H9 (cell line): ENCODE data around the gene SH3BP1. TPM values are rescaled to one million over a fixed set of nuclear protein-coding genes. Genes with fewer than 3 reads are reported as not detected.

Experiments
- DNase-seq: peaks from one replicate; pipeline ENCODE4 v3.0.0-alpha.2; 2017
- H2AFZ ChIP-seq: one replicate; pipeline ENCODE4 v1.6.1; 2013; ENCODE audit warnings: mild to moderate bottlenecking, low read length, control low read depth, moderate library complexity
- H2AK5ac ChIP-seq: 2 replicates; pipeline ENCODE4 v1.6.1; 2013; ENCODE audit warnings: low read length, control low read depth, mixed read lengths; ENCODE audit not compliant: insufficient read length
- H2BK120ac ChIP-seq: one replicate; pipeline ENCODE4 v1.6.1; 2013; ENCODE audit warnings: low read depth, mild to moderate bottlenecking, low read length, control low read depth, inconsistent platforms; ENCODE audit not compliant: poor library complexity, severe bottlenecking
- H2BK12ac ChIP-seq: 2 replicates; pipeline ENCODE4 v1.6.1; 2013; ENCODE audit warnings: low read length, control low read depth, mixed read lengths, low read depth; ENCODE audit not compliant: insufficient read length
- H2BK15ac ChIP-seq: 2 replicates; pipeline ENCODE4 v1.6.1; 2013; ENCODE audit warnings: low read depth, low read length, control low read depth
- H2BK20ac ChIP-seq: one replicate; pipeline ENCODE4 v1.6.1; 2013; ENCODE audit warnings: low read depth, mild to moderate bottlenecking, low read length, control low read depth, inconsistent platforms; ENCODE audit not compliant: poor library complexity, severe bottlenecking
- H2BK5ac ChIP-seq: 2 replicates; pipeline ENCODE4 v1.6.1; 2013; ENCODE audit warnings: low read length, control low read depth, mixed read lengths; ENCODE audit not compliant: insufficient read length
- H3K14ac ChIP-seq: 2 replicates; pipeline ENCODE4 v1.6.1; 2013; ENCODE audit warnings: low read length, control low read depth; ENCODE audit not compliant: insufficient read depth
- H3K18ac ChIP-seq: 2 replicates; pipeline ENCODE4 v1.6.1; 2013; ENCODE audit warnings: low read depth, mild to moderate bottlenecking, mixed read lengths, low read length, control low read depth; ENCODE audit not compliant: insufficient read length
- H3K23ac ChIP-seq: 2 replicates; pipeline ENCODE4 v1.6.1; 2013; ENCODE audit warnings: low read length, control low read depth, mixed read lengths, low read depth; ENCODE audit not compliant: insufficient read length
- H3K23me2 ChIP-seq: 2 replicates; pipeline ENCODE4 v1.6.1; 2013; ENCODE audit warnings: low read depth, mild to moderate bottlenecking, mixed read lengths, low read length, control low read depth; ENCODE audit not compliant: insufficient read length, poor library complexity, severe bottlenecking
- H3K27ac ChIP-seq: 2 replicates; pipeline ENCODE4 v1.5.1; 2013; ENCODE audit warnings: low read length, control low read depth, mixed read lengths, low read depth; ENCODE audit not compliant: insufficient read length
- H3K27me3 ChIP-seq: 2 replicates; pipeline ENCODE4 v1.6.1; 2013; ENCODE audit warnings: low read length, control low read depth, inconsistent platforms; ENCODE audit not compliant: insufficient read depth
- H3K4ac ChIP-seq: 2 replicates; pipeline ENCODE4 v1.6.1; 2013; ENCODE audit warnings: low read depth, mild to moderate bottlenecking, control low read depth, inconsistent platforms, low read length, moderate library complexity
- H3K4me1 ChIP-seq: 2 replicates; pipeline ENCODE4 v1.6.1; 2013; ENCODE audit warnings: low read length, control low read depth, inconsistent platforms; ENCODE audit not compliant: insufficient read depth
- H3K4me2 ChIP-seq: 2 replicates; pipeline ENCODE4 v1.6.1; 2013; ENCODE audit warnings: low read length, control low read depth, mixed read lengths; ENCODE audit not compliant: insufficient read length, insufficient read depth
- H3K56ac ChIP-seq: 2 replicates; pipeline ENCODE4 v1.6.1; 2013; ENCODE audit warnings: low read depth, mild to moderate bottlenecking, mixed read lengths, low read length, control low read depth; ENCODE audit not compliant: insufficient read length
- H3K79me1 ChIP-seq: 2 replicates; pipeline ENCODE4 v1.6.1; 2013; ENCODE audit warnings: low read depth, mild to moderate bottlenecking, moderate library complexity, low read length, control low read depth, inconsistent platforms; ENCODE audit not compliant: insufficient read depth, poor library complexity, severe bottlenecking
- H3K79me2 ChIP-seq: 2 replicates; pipeline ENCODE4 v1.6.1; 2013; ENCODE audit warnings: low read length, control low read depth, inconsistent platforms; ENCODE audit not compliant: insufficient read depth
- H3K9ac ChIP-seq: 2 replicates; pipeline ENCODE4 v1.6.1; 2013; ENCODE audit warnings: low read length, control low read depth, mixed read lengths; ENCODE audit not compliant: insufficient read length; ENCODE audit errors: extremely low read depth
- H3K9me3 ChIP-seq: one replicate; pipeline ENCODE4 v1.6.1; 2013; ENCODE audit warnings: low read depth, low read length, inconsistent platforms; ENCODE audit not compliant: control insufficient read depth
- H3T11ph ChIP-seq: one replicate; pipeline ENCODE4 v1.6.1; 2013; ENCODE audit warnings: mild to moderate bottlenecking, low read length, control low read depth, inconsistent platforms
- H4K20me1 ChIP-seq: one replicate; pipeline ENCODE4 v1.6.1; 2013; ENCODE audit not compliant: control insufficient read depth, insufficient read length, insufficient read depth
- H4K5ac ChIP-seq: 2 replicates; pipeline ENCODE4 v1.6.1; 2013; ENCODE audit warnings: low read depth, mild to moderate bottlenecking, mixed read lengths, low read length, control low read depth; ENCODE audit not compliant: insufficient read length
- H4K8ac ChIP-seq: replicated peaks from 2 replicates; pipeline ENCODE4 v1.6.1; 2013; ENCODE audit warnings: low read length, control low read depth, mixed read lengths, low read depth; ENCODE audit not compliant: insufficient read length
- H4K91ac ChIP-seq: 2 replicates; pipeline ENCODE4 v1.6.1; 2013; ENCODE audit warnings: low read depth, mild to moderate bottlenecking, moderate library complexity, mixed read lengths, low read length, control low read depth; ENCODE audit not compliant: insufficient read length
- H3K27ac Mint-ChIP-seq, 3 experiments: 2 replicates in 2 of 3; 3 replicates in 1 of 3; pipeline ENCODE4 v1.8.0; 2020 to 2021; ENCODE audit warnings: mixed read lengths in 3 of 3, mild to moderate bottlenecking in 1 of 3, moderate library complexity in 1 of 3
- H3K27me3 Mint-ChIP-seq: 2 replicates; pipeline ENCODE4 v1.8.0; 2021; ENCODE audit warnings: low read depth, mild to moderate bottlenecking, moderate library complexity, mixed read lengths
- H3K36me3 Mint-ChIP-seq, 3 experiments: 2 replicates in 2 of 3; 3 replicates in 1 of 3; pipeline ENCODE4 v1.8.0; 2020 to 2021; ENCODE audit warnings: low read depth in 3 of 3, mixed read lengths in 3 of 3; ENCODE audit not compliant: insufficient read depth in 1 of 3
- H3K4me1 Mint-ChIP-seq, 2 experiments: 2 replicates each; pipeline ENCODE4 v1.8.0; 2020; ENCODE audit warnings: mixed read lengths in 2 of 2
- H3K4me3 Mint-ChIP-seq, 2 experiments: 2 replicates in 1 of 2; 3 replicates in 1 of 2; pipeline ENCODE4 v1.8.0; 2020 to 2021; ENCODE audit warnings: mild to moderate bottlenecking in 2 of 2, mixed read lengths in 2 of 2, moderate library complexity in 1 of 2
- H3K9me3 Mint-ChIP-seq, 2 experiments: 2 replicates in 1 of 2; 3 replicates in 1 of 2; pipeline ENCODE4 v1.8.0; 2020; ENCODE audit warnings: mild to moderate bottlenecking in 2 of 2, mixed read lengths in 2 of 2, moderate library complexity in 1 of 2
- WGBS: extraction: QIAGEN DNeasy Blood & Tissue Kit; methylation state at CpG from one replicate; pipeline ENCODE4 v1.1.7; 2013; ENCODE audit warnings: missing lambda C conversion rate, low lambda C conversion rate, mixed read lengths; ENCODE audit not compliant: insufficient read length; ENCODE audit errors: extremely low coverage; 5-methylcytosine and 5-hydroxymethylcytosine counted together
- total RNA-seq: library from RNA; stranded (reverse); gene quantifications from 2 replicates; pipeline ENCODE4 v1.2.1, GENCODE V29; 2021
- TF ChIP-seq, protein P1 (sequence below): fragments of 200-600 bp; sonication (generic); conservative IDR thresholded peaks from 3 replicates; pipeline ENCODE4 v1.8.0; 2021; ENCODE audit warnings: antibody characterized with exemption, mild to moderate bottlenecking

SH3BP1 gene
- total RNA-seq, 1 experiment from 2014 or later = 33.6 TPM

DNA sequence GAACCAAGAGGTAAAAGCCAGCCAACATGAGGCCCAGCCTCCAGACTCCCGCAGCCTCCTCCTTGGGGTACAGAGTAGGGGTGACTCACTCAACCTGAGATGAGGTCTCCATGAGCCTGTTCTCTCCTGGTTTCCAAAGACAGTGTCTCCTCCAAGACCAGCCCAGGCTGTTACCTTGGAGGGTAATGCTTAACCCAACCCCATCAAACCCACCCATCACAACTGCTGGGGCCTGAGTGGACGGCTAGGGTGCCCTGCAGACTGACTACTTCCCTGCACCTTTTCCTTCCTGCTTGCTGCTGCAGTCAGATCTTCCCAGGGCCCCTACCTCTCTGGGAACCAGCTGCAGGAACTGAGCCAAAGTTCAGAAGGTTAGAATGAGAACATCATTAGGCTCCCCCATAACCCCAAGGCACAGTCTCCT is 41.5 kb downstream of the SH3BP1 start:
- H3K18ac ChIP-seq = no peak overlapping the region
- no peak overlapping the region for H3K4me3 Mint-ChIP-seq
- H2AFZ ChIP-seq = no peak overlapping the region
- H3K9me3 ChIP-seq = no peaks in the 10 kb centered on the region
- no peak overlapping the region for H3K14ac ChIP-seq
- no peaks in the 10 kb centered on the region for H3K4me1 ChIP-seq
- no peak overlapping the region for H2BK12ac ChIP-seq
- H4K91ac ChIP-seq = no peak overlapping the region
- TF ChIP-seq, protein P1, sequence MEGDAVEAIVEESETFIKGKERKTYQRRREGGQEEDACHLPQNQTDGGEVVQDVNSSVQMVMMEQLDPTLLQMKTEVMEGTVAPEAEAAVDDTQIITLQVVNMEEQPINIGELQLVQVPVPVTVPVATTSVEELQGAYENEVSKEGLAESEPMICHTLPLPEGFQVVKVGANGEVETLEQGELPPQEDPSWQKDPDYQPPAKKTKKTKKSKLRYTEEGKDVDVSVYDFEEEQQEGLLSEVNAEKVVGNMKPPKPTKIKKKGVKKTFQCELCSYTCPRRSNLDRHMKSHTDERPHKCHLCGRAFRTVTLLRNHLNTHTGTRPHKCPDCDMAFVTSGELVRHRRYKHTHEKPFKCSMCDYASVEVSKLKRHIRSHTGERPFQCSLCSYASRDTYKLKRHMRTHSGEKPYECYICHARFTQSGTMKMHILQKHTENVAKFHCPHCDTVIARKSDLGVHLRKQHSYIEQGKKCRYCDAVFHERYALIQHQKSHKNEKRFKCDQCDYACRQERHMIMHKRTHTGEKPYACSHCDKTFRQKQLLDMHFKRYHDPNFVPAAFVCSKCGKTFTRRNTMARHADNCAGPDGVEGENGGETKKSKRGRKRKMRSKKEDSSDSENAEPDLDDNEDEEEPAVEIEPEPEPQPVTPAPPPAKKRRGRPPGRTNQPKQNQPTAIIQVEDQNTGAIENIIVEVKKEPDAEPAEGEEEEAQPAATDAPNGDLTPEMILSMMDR = no peak
- H2AK5ac ChIP-seq = no peak overlapping the region
- H3K79me2 ChIP-seq = no peaks in the 10 kb centered on the region
- H3T11ph ChIP-seq = no peak overlapping the region
- no peak overlapping the region for H3K9ac ChIP-seq
- no peak overlapping the region for H4K5ac ChIP-seq
- H3K23ac ChIP-seq = no peak overlapping the region
- H2BK15ac ChIP-seq = no peak overlapping the region
- WGBS = no CpG with 5 or more reads among the region's 2 CpGs
- no peaks in the 10 kb centered on the region; a peak in 1 of 7 replicates for H3K36me3 Mint-ChIP-seq
- no peak overlapping the region for H3K56ac ChIP-seq
- H3K27me3 Mint-ChIP-seq = peaks cover 4% of the 10 kb centered on the region
- no peak overlapping the region for H4K8ac ChIP-seq
- H3K9me3 Mint-ChIP-seq = no peaks in the 10 kb centered on the region
- no peak overlapping the region for H2BK5ac ChIP-seq
- H4K20me1 ChIP-seq = no peaks in the 10 kb centered on the region
- no peak overlapping the region for H3K27ac Mint-ChIP-seq
- H3K23me2 ChIP-seq = peaks cover 5% of the 10 kb centered on the region
- no peaks in the 10 kb centered on the region for H3K27me3 ChIP-seq
- DNase-seq = no peak
- H3K27ac ChIP-seq = no peak overlapping the region
- no peak overlapping the region for H2BK120ac ChIP-seq
- H2BK20ac ChIP-seq = no peak overlapping the region
- H3K4me1 Mint-ChIP-seq = peaks cover 7 to 17% of the 10 kb centered on the region in 2 experiments
- no peaks in the 10 kb centered on the region for H3K79me1 ChIP-seq
- H3K4ac ChIP-seq = no peak overlapping the region
- H3K4me2 ChIP-seq = no peak overlapping the region
